Panc1 (cell line): ENCODE data around the gene ATP5F1D. TPM values are rescaled to one million over a fixed set of nuclear protein-coding genes. Genes with fewer than 3 reads are reported as not detected.

Experiments
- ATAC-seq: fragments of 200-7000 bp; cut with Tn5 transposase; 2 replicates; pipeline ENCODE4 v1.9.1; 2020; ENCODE audit warnings: mild to moderate bottlenecking, moderate library complexity
- BruUV-seq: library from RNA; stranded (reverse); fragments of 400-500 nt; replicated peaks from 2 replicates; lab custom pipeline; 2021; lab: Mats Ljungman, UMichigan
- CTCF ChIA-PET: fragments of 300-600 bp; sonication (Branson Sonifier 250); formaldehyde crosslinking; loops from one replicate; lab custom pipeline; 2022; ENCODE audit warnings: antibody characterized with exemption; lab: Charles Lee
- POLR2A ChIA-PET: fragments of 300-600 bp; sonication (Branson Sonifier 250); formaldehyde crosslinking; loops from one replicate; lab custom pipeline; 2022; ENCODE audit warnings: antibody characterized with exemption; lab: Charles Lee
- DNase-seq: peaks from one replicate; pipeline ENCODE4 v3.0.0-alpha.2; 2010; ENCODE audit warnings: low read depth, low spot score
- H3K27ac ChIP-seq: 2 replicates; pipeline ENCODE4 v1.5.1; 2011; ENCODE audit warnings: mild to moderate bottlenecking, low read length, inconsistent platforms
- H3K27me3 ChIP-seq: fragments of 200-500 bp; sonication (Bioruptor generic); 2 replicates; pipeline ENCODE4 v1.6.0; 2014; ENCODE audit warnings: low read length, inconsistent platforms; ENCODE audit not compliant: control insufficient read depth, insufficient read depth
- H3K36me3 ChIP-seq: fragments of 200-500 bp; sonication (Bioruptor generic); 2 replicates; pipeline ENCODE4 v1.5.1; 2014; ENCODE audit warnings: inconsistent platforms, mild to moderate bottlenecking, low read length, moderate library complexity; ENCODE audit not compliant: control insufficient read depth, insufficient read depth
- H3K4me1 ChIP-seq: 2 replicates; pipeline ENCODE4 v1.5.1; 2011; ENCODE audit warnings: inconsistent platforms, mild to moderate bottlenecking, low read length, moderate library complexity; ENCODE audit not compliant: control insufficient read depth, insufficient read depth
- H3K4me3 ChIP-seq, 2 experiments: 2 replicates each; pipeline ENCODE4 v1.5.1; 2011 to 2012; ENCODE audit warnings: low read depth in 2 of 2, low read length in 2 of 2, mild to moderate bottlenecking in 2 of 2, inconsistent platforms in 1 of 2, moderate library complexity in 1 of 2
- H3K9me3 ChIP-seq: fragments of 200-500 bp; sonication (Bioruptor generic); 2 replicates; pipeline ENCODE4 v1.5.1; 2014; ENCODE audit warnings: low read depth, mild to moderate bottlenecking, inconsistent platforms, low read length, moderate library complexity; ENCODE audit not compliant: control insufficient read depth, insufficient read depth
- POLR2AphosphoS5 ChIP-seq: IDR thresholded peaks from 2 replicates; pipeline ENCODE4 v1.6.1; 2012; ENCODE audit warnings: mild to moderate bottlenecking, low read depth, low read length, moderate library complexity
- SIN3A ChIP-seq: IDR thresholded peaks from 2 replicates; pipeline ENCODE4 v1.6.1; 2012; ENCODE audit warnings: low read depth, mild to moderate bottlenecking, low read length, moderate library complexity, borderline replicate concordance; ENCODE audit not compliant: insufficient read depth
- TCF7L2 ChIP-seq: IDR thresholded peaks from 2 replicates; pipeline ENCODE4 v1.6.1; 2011; ENCODE audit warnings: mild to moderate bottlenecking, low read depth, low read length, inconsistent platforms
- in situ Hi-C: cut with HindIII; loops from 2 replicates; pipeline ENCODE4 v1.10.0; 2016; ENCODE audit warnings: low sequenced_read_pairs, low pct_unique_long_range_greater_than_20kb
- intact Hi-C: fragments of 100-400 bp; cut with micrococcal nuclease; formaldehyde crosslinking; loops from one replicate; pipeline ENCODE4 v1.10.0; 2022; ENCODE audit not compliant: unreplicated experiment
- total RNA-seq: library from RNA; stranded (reverse); gene quantifications from one replicate; pipeline ENCODE4 v1.2.1, GENCODE V29; 2021; ENCODE audit not compliant: unreplicated experiment
- TF ChIP-seq, protein P1 (sequence below): fragments of 450-650 bp; IDR thresholded peaks from 2 replicates; pipeline ENCODE4 v1.5.1; 2017; ENCODE audit warnings: mild to moderate bottlenecking
- TF ChIP-seq, protein P2 (sequence below), 2 experiments: IDR thresholded peaks; 2 replicates each; pipeline ENCODE4 v1.6.1; 2011 to 2012; ENCODE audit warnings: low read depth in 2 of 2, control low read depth in 1 of 2, low read length in 1 of 2, mild to moderate bottlenecking in 1 of 2, moderate library complexity in 1 of 2; ENCODE audit not compliant: insufficient read depth in 1 of 2

The ATP5F1D gene
- total RNA-seq, 1 experiment from 2014 or later: 218 TPM

DNA sequence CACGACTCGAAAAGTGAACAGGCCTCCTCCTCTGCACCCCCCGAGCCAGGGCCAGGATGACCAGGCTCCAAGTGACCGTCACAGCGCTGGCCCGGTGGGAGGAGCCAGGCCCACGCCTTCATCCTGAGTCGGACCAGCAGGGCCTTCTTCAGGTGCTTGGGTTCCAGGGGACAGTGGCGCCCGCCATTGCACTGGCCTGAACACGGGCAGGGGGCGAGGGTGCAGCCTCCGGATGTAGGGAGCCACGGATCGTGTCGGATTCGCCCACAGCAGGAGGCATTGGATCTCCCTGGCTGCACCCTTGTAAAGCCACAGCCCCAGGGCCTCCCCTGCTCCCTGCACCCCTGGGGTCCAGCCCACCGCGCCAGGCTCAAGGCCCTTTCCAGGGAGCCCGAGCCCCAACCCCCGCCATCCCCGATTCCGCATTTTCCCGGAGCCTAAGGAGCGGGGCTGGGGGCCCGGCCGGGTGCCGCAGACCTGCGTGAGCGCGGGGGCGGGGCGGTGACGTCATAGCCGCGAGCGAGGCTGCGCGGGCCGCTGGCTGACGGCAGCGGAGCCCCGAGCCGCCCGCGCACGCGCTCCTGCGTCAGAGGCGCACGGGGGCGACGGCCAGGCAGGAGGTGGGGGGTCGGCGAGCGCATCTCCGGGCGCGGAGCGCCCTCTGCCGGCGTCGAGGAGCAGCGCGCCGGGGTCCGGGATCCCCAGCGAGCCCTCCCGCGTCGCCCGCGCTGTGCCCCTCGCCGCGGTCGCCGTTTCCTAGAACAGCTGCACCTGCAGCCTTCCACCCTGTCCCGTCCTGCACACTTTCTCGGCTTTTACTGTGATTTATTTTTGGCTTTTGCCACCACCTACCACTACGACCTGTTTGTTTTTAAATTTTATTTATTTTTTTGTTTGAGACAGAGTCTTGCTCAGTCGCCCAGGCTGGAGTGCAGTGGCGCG is 1.5 kb upstream of the ATP5F1D start:
- no TSS peak for BruUV-seq
- DNase-seq (no peak), ATAC-seq (peak; percentile 65)
- Histone ChIP-seq H3K4me3 (peak overlapping the region; percentile 27 to 48), H3K4me1 (peaks cover 32% of the 10 kb centered on the region), H3K27me3 (no peaks in the 10 kb centered on the region), H3K36me3 (no peaks in the 10 kb centered on the region; the same call in 1 of the 2 replicates), H3K27ac (peak overlapping the region; percentile 65), H3K9me3 (no peaks in the 10 kb centered on the region)
- TF ChIP-seq, protein P1, sequence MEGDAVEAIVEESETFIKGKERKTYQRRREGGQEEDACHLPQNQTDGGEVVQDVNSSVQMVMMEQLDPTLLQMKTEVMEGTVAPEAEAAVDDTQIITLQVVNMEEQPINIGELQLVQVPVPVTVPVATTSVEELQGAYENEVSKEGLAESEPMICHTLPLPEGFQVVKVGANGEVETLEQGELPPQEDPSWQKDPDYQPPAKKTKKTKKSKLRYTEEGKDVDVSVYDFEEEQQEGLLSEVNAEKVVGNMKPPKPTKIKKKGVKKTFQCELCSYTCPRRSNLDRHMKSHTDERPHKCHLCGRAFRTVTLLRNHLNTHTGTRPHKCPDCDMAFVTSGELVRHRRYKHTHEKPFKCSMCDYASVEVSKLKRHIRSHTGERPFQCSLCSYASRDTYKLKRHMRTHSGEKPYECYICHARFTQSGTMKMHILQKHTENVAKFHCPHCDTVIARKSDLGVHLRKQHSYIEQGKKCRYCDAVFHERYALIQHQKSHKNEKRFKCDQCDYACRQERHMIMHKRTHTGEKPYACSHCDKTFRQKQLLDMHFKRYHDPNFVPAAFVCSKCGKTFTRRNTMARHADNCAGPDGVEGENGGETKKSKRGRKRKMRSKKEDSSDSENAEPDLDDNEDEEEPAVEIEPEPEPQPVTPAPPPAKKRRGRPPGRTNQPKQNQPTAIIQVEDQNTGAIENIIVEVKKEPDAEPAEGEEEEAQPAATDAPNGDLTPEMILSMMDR: peak; percentile 91
- TF ChIP-seq TCF7L2: no peak
- TF ChIP-seq SIN3A: peak; percentile 65; the same call in 1 of the 2 replicates
- TF ChIP-seq, protein P2, sequence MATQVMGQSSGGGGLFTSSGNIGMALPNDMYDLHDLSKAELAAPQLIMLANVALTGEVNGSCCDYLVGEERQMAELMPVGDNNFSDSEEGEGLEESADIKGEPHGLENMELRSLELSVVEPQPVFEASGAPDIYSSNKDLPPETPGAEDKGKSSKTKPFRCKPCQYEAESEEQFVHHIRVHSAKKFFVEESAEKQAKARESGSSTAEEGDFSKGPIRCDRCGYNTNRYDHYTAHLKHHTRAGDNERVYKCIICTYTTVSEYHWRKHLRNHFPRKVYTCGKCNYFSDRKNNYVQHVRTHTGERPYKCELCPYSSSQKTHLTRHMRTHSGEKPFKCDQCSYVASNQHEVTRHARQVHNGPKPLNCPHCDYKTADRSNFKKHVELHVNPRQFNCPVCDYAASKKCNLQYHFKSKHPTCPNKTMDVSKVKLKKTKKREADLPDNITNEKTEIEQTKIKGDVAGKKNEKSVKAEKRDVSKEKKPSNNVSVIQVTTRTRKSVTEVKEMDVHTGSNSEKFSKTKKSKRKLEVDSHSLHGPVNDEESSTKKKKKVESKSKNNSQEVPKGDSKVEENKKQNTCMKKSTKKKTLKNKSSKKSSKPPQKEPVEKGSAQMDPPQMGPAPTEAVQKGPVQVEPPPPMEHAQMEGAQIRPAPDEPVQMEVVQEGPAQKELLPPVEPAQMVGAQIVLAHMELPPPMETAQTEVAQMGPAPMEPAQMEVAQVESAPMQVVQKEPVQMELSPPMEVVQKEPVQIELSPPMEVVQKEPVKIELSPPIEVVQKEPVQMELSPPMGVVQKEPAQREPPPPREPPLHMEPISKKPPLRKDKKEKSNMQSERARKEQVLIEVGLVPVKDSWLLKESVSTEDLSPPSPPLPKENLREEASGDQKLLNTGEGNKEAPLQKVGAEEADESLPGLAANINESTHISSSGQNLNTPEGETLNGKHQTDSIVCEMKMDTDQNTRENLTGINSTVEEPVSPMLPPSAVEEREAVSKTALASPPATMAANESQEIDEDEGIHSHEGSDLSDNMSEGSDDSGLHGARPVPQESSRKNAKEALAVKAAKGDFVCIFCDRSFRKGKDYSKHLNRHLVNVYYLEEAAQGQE (IDR thresholded peaks at IDR 0.05; ENCODE audit: insufficient read depth in 1 of 2, low read depth in 2 of 2, low read length in 1 of 2): 0 out of 4 replicates have a peak, but pooled peaks of 1 of the 2 experiments have one; percentile 11
- TF ChIP-seq POLR2AphosphoS5: no peak
- intact Hi-C loops: no loop called here
- ChIA-PET CTCF (no interaction called here), POLR2A (no interaction called here)
- in situ Hi-C loops: no loop called here

DNA sequence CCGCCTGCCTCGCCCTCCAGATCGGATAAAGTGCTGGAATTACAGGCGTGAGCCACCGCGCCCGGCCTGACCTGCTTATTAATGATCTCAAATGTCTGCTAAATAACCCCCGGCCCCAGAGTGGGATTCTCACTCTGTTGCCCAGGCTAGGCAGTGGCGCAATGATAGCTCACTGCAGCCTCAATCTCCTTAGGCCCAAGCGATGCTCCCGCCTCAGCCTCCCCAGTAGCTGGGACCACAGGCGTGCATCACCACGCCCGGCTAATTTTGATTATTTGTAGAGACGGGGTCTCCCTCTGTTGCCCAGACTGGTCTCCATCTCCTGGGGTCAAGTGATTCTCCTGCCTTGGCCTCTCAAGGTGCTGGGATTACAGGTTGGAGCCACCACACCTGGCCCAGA is 626 bp upstream of the ATP5F1D start:
- peaks cover 39% of the 10 kb centered on the region for H3K4me1 ChIP-seq
- ATAC-seq (no peak), DNase-seq (no peak)
- H3K4me3 ChIP-seq: peak overlapping the region; percentile 67 to 70
- in situ Hi-C loops (no loop called here), intact Hi-C loops (no loop called here)
- ChIA-PET CTCF (interaction anchor here (1.0 kb wide), 1 partner anchor 177 kb away, joined by 4 read pairs; no protein-coding TSS in a partner anchor), POLR2A (no interaction called here)
- no peaks in the 10 kb centered on the region; the same call in 1 of the 2 replicates for H3K36me3 ChIP-seq
- no peaks in the 10 kb centered on the region for H3K27me3 ChIP-seq
- no peaks in the 10 kb centered on the region for H3K9me3 ChIP-seq
- no TSS peak for BruUV-seq
- H3K27ac ChIP-seq: peak overlapping the region; percentile 69
- TF ChIP-seq, protein P2 (IDR thresholded peaks at IDR 0.05; ENCODE audit: insufficient read depth in 1 of 2, low read depth in 2 of 2, low read length in 1 of 2): no peak
- TF ChIP-seq, protein P1: no peak
- TF ChIP-seq SIN3A (no peak), TCF7L2 (no peak), POLR2AphosphoS5 (no peak)
